Smooth muscle cell (in vitro differentiated cells): ENCODE results near the gene TLE3. TPM values are rescaled to one million over a fixed set of nuclear protein-coding genes. Genes with fewer than 3 reads are reported as not detected.
"Not testable (repeated sequence)": the region's sequence is repeated elsewhere in the genome, so short reads cannot be mapped to it uniquely, and the experiment has no call there.

Experiments used
- DNase-seq: peaks from one replicate; lab custom pipeline; 2025; ENCODE audit not compliant: unreplicated experiment; lab: John Stamatoyannopoulos, UW
- H2AFZ ChIP-seq: fragments of 200-600 bp; sonication (generic); 2 replicates; pipeline ENCODE4 v1.6.0; 2016; ENCODE audit warnings: antibody characterized with exemption, low read depth, mild to moderate bottlenecking
- H3F3A ChIP-seq: fragments of 200-600 bp; sonication (generic); 2 replicates; pipeline ENCODE4 v1.6.0; 2017; ENCODE audit warnings: antibody characterized with exemption, low read depth
- H3K27ac ChIP-seq: fragments of 200-600 bp; sonication (generic); 2 replicates; pipeline ENCODE4 v1.5.1; 2016; ENCODE audit warnings: low read depth, mild to moderate bottlenecking
- H3K27me3 ChIP-seq: fragments of 200-600 bp; sonication (generic); 2 replicates; pipeline ENCODE4 v1.6.1; 2016; ENCODE audit warnings: low read depth, mild to moderate bottlenecking
- H3K36me3 ChIP-seq: fragments of 200-600 bp; sonication (generic); 2 replicates; pipeline ENCODE4 v1.5.1; 2016; ENCODE audit warnings: low read depth
- H3K4me1 ChIP-seq: fragments of 200-600 bp; sonication (generic); 2 replicates; pipeline ENCODE4 v1.5.1; 2016; ENCODE audit warnings: low read depth
- H3K4me2 ChIP-seq: fragments of 200-600 bp; sonication (generic); 2 replicates; pipeline ENCODE4 v1.6.0; 2016; ENCODE audit warnings: mild to moderate bottlenecking
- H3K4me3 ChIP-seq: fragments of 200-600 bp; sonication (generic); 2 replicates; pipeline ENCODE4 v1.5.1; 2016; ENCODE audit warnings: mild to moderate bottlenecking
- H3K79me2 ChIP-seq: fragments of 200-600 bp; sonication (generic); 2 replicates; pipeline ENCODE4 v1.6.0; 2016; ENCODE audit warnings: low read depth, mild to moderate bottlenecking
- H3K9ac ChIP-seq: fragments of 200-600 bp; sonication (generic); 2 replicates; pipeline ENCODE4 v1.6.0; 2016; ENCODE audit warnings: low read depth
- H3K9me3 ChIP-seq: fragments of 200-600 bp; sonication (generic); replicated peaks from 2 replicates; pipeline ENCODE4 v1.5.1; 2016; ENCODE audit warnings: low read depth
- H4K20me1 ChIP-seq: fragments of 200-600 bp; sonication (generic); 2 replicates; pipeline ENCODE4 v1.6.0; 2016; ENCODE audit warnings: low read depth
- CTCF ChIP-seq: fragments of 200-600 bp; sonication (generic); IDR thresholded peaks from 2 replicates; pipeline ENCODE4 v1.5.1; 2017; ENCODE audit warnings: borderline replicate concordance, mild to moderate bottlenecking, antibody characterized with exemption; ENCODE audit not compliant: insufficient read depth, poor library complexity, severe bottlenecking
- WGBS: methylation state at CpG from one replicate; pipeline ENCODE4 v1.1.7; 2016; ENCODE audit warnings: low lambda C conversion rate; 5-methylcytosine and 5-hydroxymethylcytosine counted together
- polyA plus RNA-seq: library from polyadenylated mRNA; unstranded; fragments of >200 nt; fragmentation: Nextera tagmentation; extraction: Ambion mirVana; gene quantifications from 2 replicates; pipeline ENCODE4 v1.2.1, GENCODE V29; 2016
- total RNA-seq: library from RNA; depleted of rRNA; stranded (reverse); fragments of >200 nt; gene quantifications from 2 replicates; pipeline ENCODE4 v1.2.3, GENCODE V29; 2014

TLE3 gene
- total and polyA plus RNA-seq, 2 experiments from 2014 or later, result 50.9 to 53.2 TPM

- H3K27ac ChIP-seq, result no peak overlapping the region
- H3K36me3 ChIP-seq, result no peaks in the 10 kb centered on the region
- H2AFZ ChIP-seq, result no peak overlapping the region
- H3K4me1 ChIP-seq, result no peaks in the 10 kb centered on the region
- no peaks in the 10 kb centered on the region for H3K79me2 ChIP-seq
- WGBS, result 94% methylated on average over 4 of the region's 4 CpGs
- H4K20me1 ChIP-seq, result no peaks in the 10 kb centered on the region
- TF ChIP-seq CTCF, result no peak
- no peak overlapping the region for H3K4me3 ChIP-seq
- H3K4me2 ChIP-seq, result no peak overlapping the region
- no peak for DNase-seq
- H3F3A ChIP-seq, result peaks cover 5% of the 10 kb centered on the region
- no peak overlapping the region for H3K9ac ChIP-seq
- H3K27me3 ChIP-seq, result no peaks in the 10 kb centered on the region
- H3K9me3 ChIP-seq, result no peaks in the 10 kb centered on the region
Measured at GRCh38 chr15:70137967-70138366, 40.2 kb upstream of the TLE3 start.

- not testable (repeated sequence) for H3K27ac ChIP-seq, H3K4me2 ChIP-seq, DNase-seq, H3K79me2 ChIP-seq, H3K9me3 ChIP-seq, H3K4me1 ChIP-seq, H3K36me3 ChIP-seq, H3K4me3 ChIP-seq, H3K9ac ChIP-seq, H3F3A ChIP-seq, H2AFZ ChIP-seq, H3K27me3 ChIP-seq, H4K20me1 ChIP-seq
- 54% methylated on average over 1 of the region's 1 CpG for WGBS
Measured at GRCh38 chr15:70137021-70137420, 39.3 kb upstream of the TLE3 start.

GRCh38 chr15:70133781-70134421 lies 36.2 kb upstream of the TLE3 start:
- no peak for DNase-seq
- H2AFZ ChIP-seq, result no peak overlapping the region
- H3K4me1 ChIP-seq, result no peaks in the 10 kb centered on the region
- no peak overlapping the region for H3K9ac ChIP-seq
- H4K20me1 ChIP-seq, result no peaks in the 10 kb centered on the region
- 94% methylated on average over 7 of the region's 7 CpGs for WGBS
- H3K36me3 ChIP-seq, result no peaks in the 10 kb centered on the region
- no peak overlapping the region for H3K27ac ChIP-seq
- no peak overlapping the region for H3K4me2 ChIP-seq
- H3K4me3 ChIP-seq, result no peak overlapping the region
- no peak for TF ChIP-seq CTCF
- H3K79me2 ChIP-seq, result no peaks in the 10 kb centered on the region
- H3K27me3 ChIP-seq, result no peaks in the 10 kb centered on the region
- H3K9me3 ChIP-seq, result no peaks in the 10 kb centered on the region
- H3F3A ChIP-seq, result peaks cover 5% of the 10 kb centered on the region

GRCh38 chr15:70133296-70133695 lies 35.6 kb upstream of the TLE3 start:
- Histone ChIP-seq H2AFZ (no peak overlapping the region), H3K79me2 (no peaks in the 10 kb centered on the region), H3K9me3 (no peaks in the 10 kb centered on the region), H3F3A (peaks cover 5% of the 10 kb centered on the region), H3K27me3 (no peaks in the 10 kb centered on the region), H3K9ac (no peak overlapping the region), H3K27ac (no peak overlapping the region), H3K4me1 (no peaks in the 10 kb centered on the region), H3K4me2 (no peak overlapping the region), H4K20me1 (no peaks in the 10 kb centered on the region), H3K4me3 (no peak overlapping the region), H3K36me3 (no peaks in the 10 kb centered on the region)
- WGBS, result 83% methylated on average over 6 of the region's 6 CpGs
- no peak for TF ChIP-seq CTCF
- no peak for DNase-seq
